GM21737 (cell line): ENCODE measurements around the gene PRSS16.

Experiments
- ATAC-seq: cut with Tn5 transposase; IDR thresholded peaks from one replicate; pipeline ENCODE4 v1.9.1; 2021; ENCODE audit warnings: mild to moderate bottlenecking, moderate library complexity; ENCODE audit not compliant: unreplicated experiment

Gene PRSS16

DNA sequence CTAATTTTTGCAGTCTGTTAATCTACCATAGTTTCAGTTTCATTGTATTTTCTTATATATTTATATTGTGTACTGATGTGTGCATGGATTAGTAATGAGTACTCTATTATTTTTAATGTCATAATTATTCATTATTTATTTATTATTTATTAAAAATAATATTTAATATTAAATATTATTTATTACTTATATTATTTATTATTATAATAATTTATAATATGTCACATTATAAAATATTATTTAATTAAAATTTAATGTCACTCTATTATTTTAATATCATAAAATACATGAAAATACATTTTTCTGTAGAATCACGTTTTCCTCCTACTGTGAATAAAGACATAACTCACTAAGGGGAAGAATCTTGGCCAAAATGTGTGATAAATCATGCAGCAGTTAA is 34.1 kb downstream of the PRSS16 start:
- ATAC-seq = no peak

DNA sequence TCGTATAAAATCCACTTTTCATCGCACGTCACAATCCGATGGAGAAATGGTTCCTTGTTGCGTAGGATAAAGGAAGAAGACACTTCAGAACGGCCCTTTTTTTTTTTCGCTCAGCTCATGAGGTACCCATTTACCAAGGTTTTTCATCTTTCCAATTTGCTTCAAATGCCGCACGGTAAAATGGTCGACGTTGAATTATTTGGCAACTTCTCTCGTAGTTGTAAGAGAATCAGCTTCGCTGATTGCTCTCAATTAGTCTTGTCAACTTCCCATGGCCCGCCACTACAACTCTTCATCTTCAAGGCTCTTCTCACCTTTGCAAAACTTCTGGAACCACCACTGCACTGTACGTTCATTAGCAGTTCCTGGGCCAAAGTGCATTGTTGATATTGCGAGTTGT is 35.8 kb downstream of the PRSS16 start:
- no peak for ATAC-seq

DNA sequence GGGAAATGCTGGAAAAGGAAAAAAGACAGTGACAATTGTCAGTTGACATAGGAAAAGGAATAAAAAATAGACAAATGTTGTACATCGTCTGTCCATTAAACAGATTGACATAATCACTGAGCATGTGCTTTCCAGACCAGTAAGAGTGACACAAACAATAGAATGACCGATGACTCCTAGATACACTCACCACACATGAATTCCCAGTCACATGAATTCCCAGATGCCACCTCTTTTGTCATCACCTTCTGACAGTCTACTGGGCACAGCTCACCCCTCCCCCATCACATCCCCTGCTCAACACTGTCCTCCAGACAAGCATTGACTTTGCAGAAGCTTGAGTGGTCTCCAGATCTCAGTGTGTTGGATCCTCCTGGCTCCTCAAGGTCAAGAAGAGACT is 38.6 kb downstream of the PRSS16 start:
- ATAC-seq = no peak

GRCh38 chr6:27287751-27288135 is 40.2 kb downstream of the PRSS16 start:
- ATAC-seq = no peak

DNA sequence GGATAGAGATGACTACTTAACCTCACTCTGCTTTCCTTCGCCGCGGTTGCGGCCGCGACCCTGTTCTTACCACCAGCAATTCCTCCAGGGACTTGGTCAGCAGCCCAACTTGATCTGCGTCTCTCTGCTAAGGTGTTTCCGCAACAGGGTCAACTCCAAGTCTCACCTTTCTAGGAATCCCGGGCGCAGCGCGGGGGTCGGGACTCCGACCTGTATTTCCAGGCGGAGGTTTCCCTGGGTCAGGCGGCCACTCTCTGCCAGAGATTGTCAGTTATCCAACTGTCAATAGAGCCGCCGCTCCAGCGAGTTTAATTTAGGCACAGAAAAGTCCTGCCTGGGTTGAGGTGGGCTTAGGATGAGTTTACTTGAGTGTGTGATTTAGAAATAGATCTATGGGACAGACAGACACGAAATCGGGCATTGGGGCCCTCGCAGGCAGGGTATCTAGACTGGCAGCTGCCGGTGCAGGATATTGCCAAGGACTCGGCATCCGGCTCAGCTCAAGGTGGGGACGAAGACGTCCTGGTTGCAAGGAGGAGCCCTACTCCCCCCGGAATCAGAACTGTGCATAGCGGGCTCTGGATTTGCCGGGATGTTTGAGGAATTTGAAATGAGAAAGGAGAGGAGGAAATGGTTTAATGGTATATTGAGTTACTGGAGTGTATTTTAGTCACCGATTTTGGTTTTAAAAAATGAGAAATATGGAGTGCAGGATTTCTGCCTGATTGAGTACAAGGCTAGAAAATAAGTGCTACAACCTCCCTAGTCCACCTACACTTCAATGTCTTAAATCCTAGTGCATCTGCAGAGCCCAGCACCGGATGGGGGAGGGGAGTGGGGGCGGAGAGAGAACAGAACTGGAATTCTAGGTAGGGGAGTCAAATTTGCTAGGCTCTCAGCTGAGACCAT is 40.9 kb downstream of the PRSS16 start:
- no peak for ATAC-seq

DNA sequence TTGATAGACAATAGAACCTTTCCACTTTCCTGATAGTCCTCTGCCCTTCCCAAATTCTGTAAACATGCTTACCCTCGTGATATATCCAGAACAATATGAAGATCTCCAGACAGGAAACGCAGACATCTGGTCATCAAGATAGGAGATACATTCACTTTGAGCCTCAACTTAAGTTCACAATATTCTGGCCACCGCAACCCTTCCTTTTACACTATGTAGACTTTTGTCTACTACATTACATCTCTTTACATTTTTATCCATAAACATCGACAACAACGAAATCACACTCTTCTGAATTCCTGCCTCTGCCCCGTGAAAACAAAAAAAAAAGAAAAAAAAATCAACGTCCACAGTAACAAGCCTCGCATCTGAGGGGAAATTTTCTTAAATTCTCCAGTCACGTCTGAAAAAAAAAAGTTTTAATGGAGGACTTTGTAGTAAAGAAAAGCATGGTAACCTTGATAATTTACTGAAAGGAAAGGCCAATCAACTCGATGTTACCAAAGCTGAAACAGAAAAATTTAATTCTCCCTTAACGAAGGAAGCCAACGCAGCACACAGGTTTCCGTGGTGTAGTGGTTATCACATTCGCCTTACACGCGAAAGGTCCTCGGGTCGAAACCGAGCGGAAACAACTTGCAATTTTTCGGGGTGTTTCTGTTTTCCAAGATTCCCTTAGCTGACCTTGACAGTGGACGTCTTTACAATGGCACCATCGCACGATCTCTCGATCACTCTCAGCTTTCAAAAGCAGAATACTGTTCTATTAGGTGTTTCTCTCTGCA is 42.8 kb downstream of the PRSS16 start:
- no peak for ATAC-seq

- ATAC-seq = no peak
These were observed 43.3 kb downstream of the PRSS16 start for GRCh38 chr6:27290850-27291208.

GRCh38 chr6:27293436-27294098 is 46.1 kb downstream of the PRSS16 start:
- no peak for ATAC-seq

DNA sequence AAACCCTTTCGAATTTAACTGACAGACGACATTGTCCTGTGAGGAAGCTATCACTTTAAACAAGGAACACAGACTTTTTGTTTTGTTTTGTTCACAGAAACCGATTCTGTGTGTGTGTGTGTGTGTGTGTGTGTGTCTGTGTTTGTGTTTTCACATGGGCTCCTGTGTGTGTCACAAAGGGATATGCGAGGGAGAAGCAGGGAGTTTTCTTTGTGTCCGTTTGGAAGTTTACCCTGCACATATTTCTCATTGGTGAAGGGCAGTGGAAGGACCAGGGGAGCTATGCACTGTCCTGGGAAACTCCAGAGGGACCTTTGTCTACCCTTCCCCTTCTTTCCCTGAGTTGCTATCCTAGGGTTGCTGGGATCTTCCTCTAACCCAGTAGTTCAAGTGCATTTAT is 46.9 kb downstream of the PRSS16 start:
- no peak for ATAC-seq

- ATAC-seq = no peak
These were observed 48.0 kb downstream of the PRSS16 start for GRCh38 chr6:27295301-27296079.

DNA sequence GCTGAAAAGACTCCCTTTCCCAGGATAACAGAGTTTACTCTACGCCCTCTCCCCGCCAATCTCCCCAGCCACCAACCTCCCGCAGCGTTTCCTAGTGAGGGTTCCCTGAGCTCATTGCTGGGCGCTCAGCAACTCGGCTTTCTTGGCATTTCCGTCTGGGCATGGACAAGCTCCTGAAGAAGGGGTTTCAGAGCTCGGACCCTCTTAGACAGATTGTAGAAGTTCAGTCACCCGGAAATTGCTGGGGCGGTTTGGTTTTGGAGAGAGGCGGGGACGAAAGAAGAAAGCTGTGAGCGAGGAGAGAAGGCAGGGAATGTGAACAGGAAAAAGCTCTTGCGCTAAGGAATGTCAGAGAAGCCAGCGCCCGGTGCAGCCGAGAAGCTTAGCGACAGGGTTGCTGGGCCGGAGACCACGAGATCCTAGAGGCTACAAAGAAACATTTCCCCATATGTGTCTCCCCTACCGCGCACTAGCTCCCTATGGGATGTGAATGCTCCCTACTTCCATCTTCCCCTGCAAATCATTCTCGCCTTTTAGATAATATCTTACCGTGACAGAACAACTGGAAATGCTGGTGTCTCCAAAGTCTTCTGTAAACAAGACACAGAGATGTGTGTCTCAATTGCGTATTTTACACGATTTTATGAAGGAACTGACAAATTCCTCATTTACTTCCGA is 48.7 kb downstream of the PRSS16 start:
- no peak for ATAC-seq

DNA sequence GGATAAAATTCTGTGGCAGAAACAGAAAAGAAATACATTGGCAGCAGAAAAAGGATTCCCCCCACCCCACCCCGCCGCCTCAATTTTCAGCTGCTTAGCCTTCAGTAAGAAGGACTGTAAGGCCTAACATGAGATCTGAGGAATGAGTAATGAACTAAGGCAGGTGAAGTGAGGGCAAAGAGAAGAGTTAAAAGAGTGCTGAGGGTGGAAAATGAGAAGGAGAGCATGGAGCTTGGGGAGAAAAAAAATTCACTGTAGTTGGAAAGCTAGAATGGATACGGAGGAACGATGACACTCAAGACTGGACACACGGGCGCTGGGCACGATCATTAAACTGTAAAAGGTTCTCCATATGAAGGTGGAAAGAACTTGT is 50.0 kb downstream of the PRSS16 start:
- no peak for ATAC-seq

DNA sequence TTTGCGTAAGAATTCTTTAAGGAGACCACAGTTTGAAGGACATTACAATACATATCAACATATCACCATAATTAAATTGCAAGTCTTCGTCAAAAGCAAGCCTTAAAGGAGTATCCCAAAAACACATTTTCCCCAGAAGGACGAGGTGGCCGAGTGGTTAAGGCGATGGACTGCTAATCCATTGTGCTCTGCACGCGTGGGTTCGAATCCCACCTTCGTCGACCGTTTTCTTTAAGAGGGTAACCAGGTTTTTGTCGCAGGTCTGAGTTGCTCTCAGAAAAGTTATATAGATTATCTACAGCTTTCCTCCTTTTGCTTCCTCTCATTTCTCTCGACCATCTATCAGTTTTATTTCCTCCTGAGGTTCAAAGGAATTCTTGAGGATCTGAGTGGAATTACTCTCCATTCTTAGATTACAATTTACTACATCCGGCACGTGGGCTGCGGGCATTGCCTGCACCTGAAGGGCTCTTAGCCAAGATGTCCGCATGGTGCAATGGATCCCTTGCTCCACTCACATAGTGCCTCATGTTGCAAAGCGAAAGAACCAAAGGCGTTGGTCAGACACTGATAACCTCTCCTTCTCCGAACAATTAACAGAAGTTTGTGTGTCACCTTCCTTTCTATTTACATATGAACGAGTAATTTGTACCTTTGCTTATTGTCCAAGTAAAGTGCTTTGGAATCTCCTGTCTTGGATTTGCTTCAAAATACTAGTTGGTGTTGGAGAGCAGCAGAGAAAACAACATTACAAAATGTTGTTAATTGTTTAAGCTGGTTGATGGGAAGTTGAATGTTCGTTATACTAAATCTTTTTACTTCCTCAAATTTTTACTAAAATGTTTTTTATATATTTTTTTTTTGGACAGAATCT is 50.6 kb downstream of the PRSS16 start:
- no peak for ATAC-seq

GRCh38 chr6:27303613-27304272 is 56.2 kb downstream of the PRSS16 start:
- no peak for ATAC-seq
